WTC11 (cell line): ENCODE data around the gene TNN. TPM values are rescaled to one million over a fixed set of nuclear protein-coding genes. Genes with fewer than 3 reads are reported as not detected.
A peak's percentile ranks its signal among the peaks of the same experiment; 100 is the strongest.
"Not testable (repeated sequence)": the region's sequence is repeated elsewhere in the genome, so short reads cannot be mapped to it uniquely, and the experiment has no call there.

Experiments
- ATAC-seq: fragments of 200-7000 bp; cut with Tn5 transposase; 2 replicates; pipeline ENCODE4 v1.10.0; 2021; ENCODE audit warnings: mild to moderate bottlenecking, moderate library complexity
- CTCF ChIA-PET: fragments of 300-600 bp; sonication (Branson Sonifier 250); formaldehyde crosslinking; loops from one replicate; lab custom pipeline; 2021; ENCODE audit warnings: antibody characterized with exemption; lab: Charles Lee
- POLR2A ChIA-PET: fragments of 350-600 bp; sonication (Branson Sonifier 250); formaldehyde crosslinking; loops from one replicate; lab custom pipeline; 2021; ENCODE audit warnings: antibody characterized with exemption; lab: Charles Lee
- DNase-seq: peaks from one replicate; pipeline ENCODE4 v3.0.0; 2021; ENCODE audit warnings: low spot score
- H3K27ac Mint-ChIP-seq: 2 replicates; pipeline ENCODE4 v1.8.0; 2021; ENCODE audit warnings: mixed read lengths
- H3K27me3 Mint-ChIP-seq: 2 replicates; pipeline ENCODE4 v1.8.0; 2021; ENCODE audit warnings: low read depth, mild to moderate bottlenecking, moderate library complexity, mixed read lengths
- H3K36me3 Mint-ChIP-seq: 2 replicates; pipeline ENCODE4 v1.8.0; 2021; ENCODE audit warnings: mixed read lengths
- H3K4me1 Mint-ChIP-seq: 2 replicates; pipeline ENCODE4 v1.8.0; 2022; ENCODE audit warnings: mixed read lengths
- H3K4me3 Mint-ChIP-seq: 2 replicates; pipeline ENCODE4 v1.8.0; 2021; ENCODE audit warnings: mild to moderate bottlenecking, moderate library complexity, mixed read lengths
- H3K9me3 Mint-ChIP-seq: 2 replicates; pipeline ENCODE4 v1.8.0; 2021; ENCODE audit warnings: mixed read lengths
- FOXK1 ChIP-seq: sonication (generic); formaldehyde crosslinking; IDR thresholded peaks from 2 replicates; pipeline ENCODE4 v1.8.0; 2022; ENCODE audit warnings: mild to moderate bottlenecking, moderate library complexity, missing genetic modification reagents
- FOXP4 ChIP-seq: sonication (generic); formaldehyde crosslinking; IDR thresholded peaks from 2 replicates; pipeline ENCODE4 v1.8.0; 2022; ENCODE audit warnings: mild to moderate bottlenecking, missing genetic modification reagents
- GRHL2 ChIP-seq: fragments of 250-450 bp; sonication (Bioruptor Pico); IDR thresholded peaks from 2 replicates; pipeline ENCODE4 v1.8.0; 2022; ENCODE audit warnings: mild to moderate bottlenecking, moderate library complexity; ENCODE audit not compliant: insufficient replicate concordance, severe bottlenecking
- IRF2 ChIP-seq: sonication (generic); formaldehyde crosslinking; IDR thresholded peaks from 2 replicates; pipeline ENCODE4 v1.8.0; 2022; ENCODE audit warnings: low read depth, missing genetic modification reagents, borderline replicate concordance
- JAZF1 ChIP-seq: fragments of 250-450 bp; sonication (Bioruptor Pico); IDR thresholded peaks from 2 replicates; pipeline ENCODE4 v1.9.0; 2021; ENCODE audit warnings: moderate library complexity, mild to moderate bottlenecking, inconsistent platforms
- MAX ChIP-seq: sonication (generic); formaldehyde crosslinking; IDR thresholded peaks from 2 replicates; pipeline ENCODE4 v1.8.0; 2022; ENCODE audit warnings: mild to moderate bottlenecking, missing genetic modification reagents
- MYBL2 ChIP-seq: sonication (generic); formaldehyde crosslinking; IDR thresholded peaks from 2 replicates; pipeline ENCODE4 v1.8.1; 2023; ENCODE audit warnings: mild to moderate bottlenecking, moderate library complexity, missing genetic modification reagents
- NFE2L1 ChIP-seq: sonication (generic); formaldehyde crosslinking; IDR thresholded peaks from 2 replicates; pipeline ENCODE4 v1.8.1; 2023; ENCODE audit warnings: missing genetic modification reagents
- PRRX2 ChIP-seq: fragments of 250-450 bp; sonication (Bioruptor Pico); IDR thresholded peaks from 2 replicates; pipeline ENCODE4 v1.8.0; 2021; ENCODE audit warnings: mild to moderate bottlenecking
- RORB ChIP-seq: fragments of 250-450 bp; sonication (Bioruptor Pico); IDR thresholded peaks from 2 replicates; pipeline ENCODE4 v1.9.0; 2021; ENCODE audit warnings: mild to moderate bottlenecking
- SP1 ChIP-seq: sonication (generic); formaldehyde crosslinking; conservative IDR thresholded peaks from 2 replicates; pipeline ENCODE4 v1.8.1; 2022; ENCODE audit warnings: missing genetic modification reagents
- ZBTB21 ChIP-seq: sonication (generic); formaldehyde crosslinking; IDR thresholded peaks from 2 replicates; pipeline ENCODE4 v1.8.1; 2023; ENCODE audit warnings: mild to moderate bottlenecking, missing genetic modification reagents, borderline replicate concordance
- ZNF121 ChIP-seq: sonication (generic); formaldehyde crosslinking; IDR thresholded peaks from 2 replicates; pipeline ENCODE4 v1.8.0; 2023; ENCODE audit warnings: missing genetic modification reagents
- total RNA-seq: library from RNA; stranded (reverse); gene quantifications from 3 replicates; pipeline ENCODE4 v1.2.3, GENCODE V29; 2021
- TF ChIP-seq, protein P1 (sequence below): fragments of 250-450 bp; sonication (Bioruptor Pico); IDR thresholded peaks from 2 replicates; pipeline ENCODE4 v1.8.0; 2021; ENCODE audit warnings: mild to moderate bottlenecking
- TF ChIP-seq, protein P2 (sequence below): sonication (generic); formaldehyde crosslinking; conservative IDR thresholded peaks from 2 replicates; pipeline ENCODE4 v1.8.1; 2023; ENCODE audit warnings: mild to moderate bottlenecking, low read depth, missing genetic modification reagents, moderate library complexity

The TNN gene
- total RNA-seq, 1 experiment from 2014 or later = 0.44 TPM

DNA sequence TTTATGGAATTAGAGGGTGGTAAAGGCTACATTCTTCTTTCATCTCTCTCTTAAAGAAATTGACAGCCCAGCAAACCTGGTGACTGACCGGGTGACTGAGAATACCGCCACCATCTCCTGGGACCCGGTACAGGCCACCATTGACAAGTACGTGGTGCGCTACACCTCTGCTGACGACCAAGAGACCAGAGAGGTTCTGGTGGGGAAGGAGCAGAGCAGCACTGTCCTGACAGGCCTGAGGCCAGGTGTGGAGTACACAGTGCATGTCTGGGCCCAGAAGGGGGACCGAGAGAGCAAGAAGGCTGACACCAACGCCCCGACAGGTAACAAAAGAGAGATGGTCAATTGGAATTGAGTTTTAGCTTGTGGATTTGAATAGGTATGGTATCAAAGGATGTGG is 29.7 kb downstream of the TNN start:
- Mint-ChIP-seq H3K36me3 (peaks cover 4% of the 10 kb centered on the region; the same call in 1 of the 2 replicates), H3K27me3 (no peaks in the 10 kb centered on the region; the same call in 1 of the 2 replicates), H3K4me3 (no peak overlapping the region), H3K9me3 (peaks cover 4% of the 10 kb centered on the region), H3K4me1 (no peaks in the 10 kb centered on the region), H3K27ac (no peak overlapping the region)
- CTCF ChIA-PET = interaction anchor here (0.7 to 1.0 kb wide), 2 partner anchors 28 to 49 kb away, joined by 3 read pairs; no protein-coding TSS in a partner anchor
- POLR2A ChIA-PET = no interaction called here
- no peak for DNase-seq
- ATAC-seq = peak; percentile 60; the same call in 1 of the 2 replicates
- TF ChIP-seq, protein P1, sequence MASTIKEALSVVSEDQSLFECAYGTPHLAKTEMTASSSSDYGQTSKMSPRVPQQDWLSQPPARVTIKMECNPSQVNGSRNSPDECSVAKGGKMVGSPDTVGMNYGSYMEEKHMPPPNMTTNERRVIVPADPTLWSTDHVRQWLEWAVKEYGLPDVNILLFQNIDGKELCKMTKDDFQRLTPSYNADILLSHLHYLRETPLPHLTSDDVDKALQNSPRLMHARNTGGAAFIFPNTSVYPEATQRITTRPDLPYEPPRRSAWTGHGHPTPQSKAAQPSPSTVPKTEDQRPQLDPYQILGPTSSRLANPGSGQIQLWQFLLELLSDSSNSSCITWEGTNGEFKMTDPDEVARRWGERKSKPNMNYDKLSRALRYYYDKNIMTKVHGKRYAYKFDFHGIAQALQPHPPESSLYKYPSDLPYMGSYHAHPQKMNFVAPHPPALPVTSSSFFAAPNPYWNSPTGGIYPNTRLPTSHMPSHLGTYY (CRISPR knock-in tag) = no peak
- TF ChIP-seq MAX (CRISPR knock-in tag) (no peak), FOXP4 (no peak), MYBL2 (CRISPR knock-in tag) (no peak), PRRX2 (CRISPR knock-in tag) (no peak), JAZF1 (CRISPR knock-in tag) (no peak), RORB (no peak), ZBTB21 (CRISPR knock-in tag) (no peak), IRF2 (CRISPR knock-in tag) (no peak), SP1 (no peak)

DNA sequence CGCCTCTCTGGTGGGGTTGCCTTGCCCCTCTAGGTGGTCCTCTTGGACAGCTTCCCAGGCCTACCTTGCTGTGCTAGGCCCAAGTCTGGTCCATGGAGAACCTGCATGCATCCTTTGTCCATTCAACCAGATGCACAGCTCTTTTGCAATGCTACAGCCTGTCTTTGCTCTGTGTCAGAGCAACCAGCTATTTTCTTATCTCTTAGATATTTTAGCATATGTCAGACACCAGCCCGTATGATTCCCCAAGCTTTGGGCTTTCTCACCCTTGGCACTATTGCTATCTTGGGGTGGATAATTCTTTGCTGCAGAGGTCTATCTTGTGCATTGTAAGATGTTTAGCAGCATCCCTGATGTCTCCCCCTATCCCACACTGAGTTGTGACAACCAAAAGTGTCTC is 32.3 kb downstream of the TNN start:
- POLR2A ChIA-PET = no interaction called here
- no peak for ATAC-seq

DNA sequence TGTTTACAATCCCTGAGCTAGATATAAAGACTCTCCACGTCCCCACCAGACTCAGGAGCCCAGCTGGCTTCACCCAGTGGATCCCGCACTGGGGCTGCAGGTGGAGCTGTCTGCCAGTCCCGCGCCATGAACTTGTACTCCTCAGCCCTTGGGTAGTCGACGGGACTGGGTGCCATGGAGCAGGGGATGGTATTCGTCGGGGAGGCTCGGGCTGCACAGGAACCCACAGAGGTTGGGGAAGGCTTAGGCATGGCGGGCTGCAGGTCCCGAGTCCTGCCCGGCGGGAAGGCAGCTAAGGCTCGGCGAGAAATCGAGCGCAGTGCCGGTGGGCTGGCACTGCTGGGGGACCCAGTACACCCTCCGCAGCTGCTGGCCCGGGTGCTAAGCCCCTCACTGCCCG is 34.5 kb downstream of the TNN start:
- H3K27ac Mint-ChIP-seq, POLR2A ChIA-PET, H3K4me3 Mint-ChIP-seq, H3K27me3 Mint-ChIP-seq, CTCF ChIA-PET, H3K36me3 Mint-ChIP-seq, DNase-seq, ATAC-seq, H3K4me1 Mint-ChIP-seq: not testable (repeated sequence)
- peaks cover 17% of the 10 kb centered on the region for H3K9me3 Mint-ChIP-seq

More for the DNA sequence above, 32.3 kb downstream of the TNN start:
- Mint-ChIP-seq H3K27ac (no peak overlapping the region), H3K4me3 (no peak overlapping the region), H3K9me3 (peaks cover 15% of the 10 kb centered on the region), H3K27me3 (no peaks in the 10 kb centered on the region; the same call in 1 of the 2 replicates), H3K36me3 (peaks cover 4% of the 10 kb centered on the region; the same call in 1 of the 2 replicates), H3K4me1 (no peaks in the 10 kb centered on the region)
- CTCF ChIA-PET = interaction anchor here (0.6 to 1.1 kb wide), 3 partner anchors 52 to 76 kb away, joined by 3 to 6 read pairs (median 3); partner anchors contain the start of gene MRPS14
- DNase-seq = no peak
- no peak for TF ChIP-seq ZNF121 (CRISPR knock-in tag)
- TF ChIP-seq GRHL2 (CRISPR knock-in tag) = no peak
- no peak for TF ChIP-seq NFE2L1
- no peak for TF ChIP-seq FOXK1 (CRISPR knock-in tag)
- TF ChIP-seq, protein P2, sequence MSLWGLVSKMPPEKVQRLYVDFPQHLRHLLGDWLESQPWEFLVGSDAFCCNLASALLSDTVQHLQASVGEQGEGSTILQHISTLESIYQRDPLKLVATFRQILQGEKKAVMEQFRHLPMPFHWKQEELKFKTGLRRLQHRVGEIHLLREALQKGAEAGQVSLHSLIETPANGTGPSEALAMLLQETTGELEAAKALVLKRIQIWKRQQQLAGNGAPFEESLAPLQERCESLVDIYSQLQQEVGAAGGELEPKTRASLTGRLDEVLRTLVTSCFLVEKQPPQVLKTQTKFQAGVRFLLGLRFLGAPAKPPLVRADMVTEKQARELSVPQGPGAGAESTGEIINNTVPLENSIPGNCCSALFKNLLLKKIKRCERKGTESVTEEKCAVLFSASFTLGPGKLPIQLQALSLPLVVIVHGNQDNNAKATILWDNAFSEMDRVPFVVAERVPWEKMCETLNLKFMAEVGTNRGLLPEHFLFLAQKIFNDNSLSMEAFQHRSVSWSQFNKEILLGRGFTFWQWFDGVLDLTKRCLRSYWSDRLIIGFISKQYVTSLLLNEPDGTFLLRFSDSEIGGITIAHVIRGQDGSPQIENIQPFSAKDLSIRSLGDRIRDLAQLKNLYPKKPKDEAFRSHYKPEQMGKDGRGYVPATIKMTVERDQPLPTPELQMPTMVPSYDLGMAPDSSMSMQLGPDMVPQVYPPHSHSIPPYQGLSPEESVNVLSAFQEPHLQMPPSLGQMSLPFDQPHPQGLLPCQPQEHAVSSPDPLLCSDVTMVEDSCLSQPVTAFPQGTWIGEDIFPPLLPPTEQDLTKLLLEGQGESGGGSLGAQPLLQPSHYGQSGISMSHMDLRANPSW = no peak

DNA sequence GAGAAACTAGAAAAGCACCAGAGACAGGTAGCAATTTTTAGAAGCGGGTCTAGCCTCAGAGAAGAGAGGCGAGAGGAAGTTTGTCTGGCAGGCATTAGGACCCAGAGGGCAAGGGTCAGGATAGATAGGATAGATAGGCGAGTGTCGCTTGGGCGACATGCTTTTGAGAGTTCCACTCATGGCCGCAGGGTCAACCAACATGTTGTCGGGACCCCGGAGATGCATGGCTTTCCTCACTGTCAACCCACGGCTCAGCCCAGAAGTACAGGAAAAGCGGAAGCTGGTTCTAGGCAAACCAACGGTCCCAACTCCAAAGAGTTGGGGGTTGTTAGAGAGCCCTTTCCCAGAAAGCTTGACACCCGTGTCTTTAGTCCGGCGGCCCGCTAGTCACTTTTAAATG is 38.9 kb downstream of the TNN start:
- POLR2A ChIA-PET, H3K4me1 Mint-ChIP-seq, H3K27me3 Mint-ChIP-seq, H3K27ac Mint-ChIP-seq, DNase-seq, ATAC-seq, H3K4me3 Mint-ChIP-seq, H3K36me3 Mint-ChIP-seq: not testable (repeated sequence)
- H3K9me3 Mint-ChIP-seq = peaks cover 19% of the 10 kb centered on the region
- CTCF ChIA-PET = interaction anchor here (1.6 kb wide), 1 partner anchor 48 kb away, joined by 3 read pairs; no protein-coding TSS in a partner anchor

DNA sequence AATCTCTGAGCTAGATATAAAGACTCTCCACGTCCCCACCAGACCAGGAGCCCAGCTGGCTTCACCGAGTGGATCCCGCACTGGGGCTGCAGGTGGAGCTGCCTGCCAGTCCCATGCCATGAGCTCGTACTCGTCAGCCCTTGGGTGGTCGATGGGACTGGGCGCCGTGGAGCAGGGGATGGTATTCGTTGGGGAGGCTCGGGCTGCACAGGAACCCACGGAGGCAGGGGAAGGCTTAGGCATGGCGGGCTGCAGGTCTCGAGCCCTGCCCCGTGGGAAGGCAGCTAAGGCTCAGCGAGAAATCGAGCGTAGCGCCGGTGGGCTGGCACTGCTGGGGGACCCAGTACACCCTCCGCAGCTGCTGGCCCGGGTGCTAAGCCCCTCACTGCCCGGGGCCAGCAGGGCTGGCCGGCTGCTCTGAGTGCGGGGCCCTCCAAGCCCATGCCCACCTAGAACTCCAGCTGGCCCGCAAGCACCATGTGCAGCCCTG is 40.7 kb downstream of the TNN start:
- H3K36me3 Mint-ChIP-seq, H3K27me3 Mint-ChIP-seq, H3K27ac Mint-ChIP-seq, ATAC-seq, POLR2A ChIA-PET, H3K4me3 Mint-ChIP-seq, CTCF ChIA-PET, H3K4me1 Mint-ChIP-seq, DNase-seq: not testable (repeated sequence)
- H3K9me3 Mint-ChIP-seq = peaks cover 25% of the 10 kb centered on the region
